Measurements from ENCODE around the gene SLC45A3.

GRCh38 chr1:205725514-205725913 is 45.2 kb upstream of the SLC45A3 start:
- TF ChIP-seq CTCF (IDR thresholded peaks at IDR 0.05), result no peak
- TF ChIP-seq POLR2A (IDR thresholded peaks at IDR 0.05), result no peak

Data from transverse colon (tissue), 3 donors.